Esophagus muscularis mucosa (tissue), 3 donors: ENCODE measurements around the gene DLG4.

ENCODE experiments used
- POLR2A ChIP-seq: fragments of 450-650 bp; IDR thresholded peaks from one replicate; pipeline ENCODE4 v1.6.1; 2017; ENCODE audit warnings: antibody characterized with exemption, moderate library complexity, mild to moderate bottlenecking, low read depth
- POLR2AphosphoS5 ChIP-seq, 2 donors: sonication (generic); formaldehyde crosslinking; IDR thresholded peaks; one replicate each; pipeline ENCODE4 v1.6.1; 2017; ENCODE audit warnings: antibody characterized with exemption in 2 of 2
- TF ChIP-seq, protein P1 (sequence below), 3 experiments: fragments of 200-600 bp in 2 of 3; fragments of 450-650 bp in 1 of 3; sonication (generic) in 2 of 3; IDR thresholded peaks; one replicate each; pipeline ENCODE4 v1.5.1; 2017 to 2019; ENCODE audit warnings: antibody characterized with exemption in 3 of 3, mild to moderate bottlenecking in 2 of 3, moderate library complexity in 1 of 3

DNA sequence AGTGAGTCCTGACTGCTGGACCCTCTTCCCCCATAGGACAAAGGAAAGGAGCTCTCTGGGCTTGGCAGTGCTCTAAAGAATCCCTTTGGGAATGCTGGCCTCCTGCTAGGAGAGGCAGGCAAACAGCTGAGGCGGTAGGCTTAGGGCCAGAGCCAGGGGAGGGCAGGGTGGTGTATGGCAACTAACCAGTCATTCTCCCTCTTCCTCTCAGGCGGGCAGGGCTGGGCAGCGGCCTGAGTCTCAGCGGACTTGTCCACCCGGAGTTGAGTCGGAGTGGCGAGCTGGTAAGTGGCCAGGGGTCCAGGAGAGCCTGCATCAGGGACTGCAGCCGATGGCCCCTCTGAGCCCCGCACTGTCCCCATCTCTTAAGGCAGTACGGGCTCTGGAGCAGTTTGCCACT, 4.5 kb upstream of the DLG4 start:
- TF ChIP-seq, protein P1, sequence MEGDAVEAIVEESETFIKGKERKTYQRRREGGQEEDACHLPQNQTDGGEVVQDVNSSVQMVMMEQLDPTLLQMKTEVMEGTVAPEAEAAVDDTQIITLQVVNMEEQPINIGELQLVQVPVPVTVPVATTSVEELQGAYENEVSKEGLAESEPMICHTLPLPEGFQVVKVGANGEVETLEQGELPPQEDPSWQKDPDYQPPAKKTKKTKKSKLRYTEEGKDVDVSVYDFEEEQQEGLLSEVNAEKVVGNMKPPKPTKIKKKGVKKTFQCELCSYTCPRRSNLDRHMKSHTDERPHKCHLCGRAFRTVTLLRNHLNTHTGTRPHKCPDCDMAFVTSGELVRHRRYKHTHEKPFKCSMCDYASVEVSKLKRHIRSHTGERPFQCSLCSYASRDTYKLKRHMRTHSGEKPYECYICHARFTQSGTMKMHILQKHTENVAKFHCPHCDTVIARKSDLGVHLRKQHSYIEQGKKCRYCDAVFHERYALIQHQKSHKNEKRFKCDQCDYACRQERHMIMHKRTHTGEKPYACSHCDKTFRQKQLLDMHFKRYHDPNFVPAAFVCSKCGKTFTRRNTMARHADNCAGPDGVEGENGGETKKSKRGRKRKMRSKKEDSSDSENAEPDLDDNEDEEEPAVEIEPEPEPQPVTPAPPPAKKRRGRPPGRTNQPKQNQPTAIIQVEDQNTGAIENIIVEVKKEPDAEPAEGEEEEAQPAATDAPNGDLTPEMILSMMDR (IDR thresholded peaks at IDR 0.05), result no peak
- TF ChIP-seq POLR2A (no peak), POLR2AphosphoS5 (IDR thresholded peaks at IDR 0.05) (no peak)
